GM12874 (cell line): ENCODE results near the gene CRADD.

Source experiments
- TF ChIP-seq, protein P1 (sequence below): IDR thresholded peaks from 2 replicates; pipeline ENCODE4 v1.5.1; 2011; ENCODE audit warnings: low read depth, mild to moderate bottlenecking, control low read depth, low read length, moderate library complexity; ENCODE audit not compliant: insufficient read depth

The CRADD gene

DNA sequence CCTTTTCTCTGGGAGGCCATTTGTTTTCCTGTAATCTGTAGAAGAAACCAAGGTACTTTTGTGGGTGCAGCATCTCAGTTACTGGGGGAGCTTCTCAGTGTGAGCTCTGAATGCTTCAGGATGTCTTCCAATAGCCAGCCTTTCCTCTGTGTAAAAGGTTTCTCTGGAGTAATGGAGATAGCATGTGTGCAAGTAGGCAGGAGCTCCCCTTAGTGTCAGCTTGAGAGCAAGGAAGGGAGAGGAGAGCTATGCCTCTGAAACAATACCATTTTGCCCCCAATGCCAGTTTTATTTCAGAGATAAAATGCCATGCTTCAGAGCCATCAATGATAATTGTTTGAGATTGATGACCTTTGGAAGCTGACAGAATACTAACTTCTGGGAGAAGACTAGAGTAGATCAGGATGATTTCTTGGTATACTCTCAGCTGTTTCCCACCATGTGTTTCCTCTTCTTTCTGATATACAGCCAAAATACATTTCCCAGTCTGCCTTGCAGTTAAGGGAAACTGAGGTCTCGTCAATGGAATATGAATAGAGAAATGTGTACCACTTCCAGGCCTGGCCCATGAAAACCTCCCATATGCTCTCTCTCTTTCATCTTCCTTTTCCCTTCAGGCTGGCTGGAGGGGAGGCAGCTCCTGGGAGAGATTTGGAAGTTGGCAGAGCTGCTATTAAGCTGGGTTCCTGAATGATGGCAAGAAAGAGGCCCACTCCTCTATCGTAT, 125.7 kb downstream of the CRADD start:
- TF ChIP-seq, protein P1, sequence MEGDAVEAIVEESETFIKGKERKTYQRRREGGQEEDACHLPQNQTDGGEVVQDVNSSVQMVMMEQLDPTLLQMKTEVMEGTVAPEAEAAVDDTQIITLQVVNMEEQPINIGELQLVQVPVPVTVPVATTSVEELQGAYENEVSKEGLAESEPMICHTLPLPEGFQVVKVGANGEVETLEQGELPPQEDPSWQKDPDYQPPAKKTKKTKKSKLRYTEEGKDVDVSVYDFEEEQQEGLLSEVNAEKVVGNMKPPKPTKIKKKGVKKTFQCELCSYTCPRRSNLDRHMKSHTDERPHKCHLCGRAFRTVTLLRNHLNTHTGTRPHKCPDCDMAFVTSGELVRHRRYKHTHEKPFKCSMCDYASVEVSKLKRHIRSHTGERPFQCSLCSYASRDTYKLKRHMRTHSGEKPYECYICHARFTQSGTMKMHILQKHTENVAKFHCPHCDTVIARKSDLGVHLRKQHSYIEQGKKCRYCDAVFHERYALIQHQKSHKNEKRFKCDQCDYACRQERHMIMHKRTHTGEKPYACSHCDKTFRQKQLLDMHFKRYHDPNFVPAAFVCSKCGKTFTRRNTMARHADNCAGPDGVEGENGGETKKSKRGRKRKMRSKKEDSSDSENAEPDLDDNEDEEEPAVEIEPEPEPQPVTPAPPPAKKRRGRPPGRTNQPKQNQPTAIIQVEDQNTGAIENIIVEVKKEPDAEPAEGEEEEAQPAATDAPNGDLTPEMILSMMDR = no peak

- TF ChIP-seq, protein P1 = no peak
These were observed 126.2 kb downstream of the CRADD start for GRCh38 chr12:93803424-93803807.

DNA sequence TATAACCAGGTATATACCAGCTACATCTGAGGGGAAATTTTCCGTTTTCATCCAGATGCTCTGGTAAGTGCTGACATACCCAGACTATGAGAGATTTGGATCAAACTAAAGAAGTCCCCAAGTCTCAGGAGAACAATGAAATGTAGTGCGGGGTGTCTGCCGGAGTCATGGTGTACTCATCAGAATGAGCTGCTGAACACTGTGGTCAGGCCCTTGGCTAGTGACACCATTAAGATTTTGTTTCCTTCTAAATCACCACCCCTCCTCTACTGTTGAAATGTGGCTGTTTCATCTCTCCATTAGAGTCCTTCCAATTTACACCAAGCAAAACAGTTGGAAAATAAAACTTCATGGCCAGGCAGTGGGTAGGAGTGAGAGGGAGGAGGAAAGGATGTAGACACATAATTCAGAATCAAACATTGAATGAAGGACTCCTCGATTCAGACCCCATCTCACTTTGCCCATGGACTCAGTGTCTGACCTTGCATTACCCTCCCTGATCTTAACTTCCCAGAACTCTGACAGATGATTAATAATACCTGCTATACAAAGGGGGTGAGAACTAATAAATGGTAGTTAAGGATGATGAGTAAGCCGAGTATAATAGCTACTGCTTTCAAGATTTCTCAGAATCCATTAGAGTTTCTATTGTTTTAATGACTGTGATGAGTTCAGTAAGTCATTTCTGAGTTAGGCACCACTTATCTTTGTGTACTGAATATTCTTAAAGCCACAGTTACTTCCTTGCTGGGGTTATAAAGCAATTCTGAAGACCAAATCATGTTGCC, 127.4 kb downstream of the CRADD start:
- TF ChIP-seq, protein P1 = no peak

GRCh38 chr12:93805736-93806141, 128.6 kb downstream of the CRADD start:
- TF ChIP-seq, protein P1 = no peak

DNA sequence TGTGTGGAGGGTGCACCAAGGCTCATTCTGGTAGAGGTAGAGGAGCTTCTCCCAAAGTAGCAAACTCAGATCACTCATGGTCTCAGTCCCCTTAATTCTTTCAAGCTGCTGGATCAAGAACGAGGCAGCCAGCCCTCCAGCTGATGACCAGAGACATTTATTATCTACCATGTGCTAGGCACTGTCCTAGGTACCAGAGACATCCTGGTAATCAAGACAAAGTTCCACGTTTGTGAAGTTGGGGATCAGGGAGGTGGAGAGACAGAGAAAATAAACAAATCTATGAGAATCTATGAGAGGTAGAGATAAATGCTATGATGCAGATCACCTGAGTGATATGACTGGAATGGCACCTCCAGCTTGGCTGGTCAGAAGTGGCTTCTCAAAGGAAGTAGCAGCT, 130.2 kb downstream of the CRADD start:
- TF ChIP-seq, protein P1 = no peak

DNA sequence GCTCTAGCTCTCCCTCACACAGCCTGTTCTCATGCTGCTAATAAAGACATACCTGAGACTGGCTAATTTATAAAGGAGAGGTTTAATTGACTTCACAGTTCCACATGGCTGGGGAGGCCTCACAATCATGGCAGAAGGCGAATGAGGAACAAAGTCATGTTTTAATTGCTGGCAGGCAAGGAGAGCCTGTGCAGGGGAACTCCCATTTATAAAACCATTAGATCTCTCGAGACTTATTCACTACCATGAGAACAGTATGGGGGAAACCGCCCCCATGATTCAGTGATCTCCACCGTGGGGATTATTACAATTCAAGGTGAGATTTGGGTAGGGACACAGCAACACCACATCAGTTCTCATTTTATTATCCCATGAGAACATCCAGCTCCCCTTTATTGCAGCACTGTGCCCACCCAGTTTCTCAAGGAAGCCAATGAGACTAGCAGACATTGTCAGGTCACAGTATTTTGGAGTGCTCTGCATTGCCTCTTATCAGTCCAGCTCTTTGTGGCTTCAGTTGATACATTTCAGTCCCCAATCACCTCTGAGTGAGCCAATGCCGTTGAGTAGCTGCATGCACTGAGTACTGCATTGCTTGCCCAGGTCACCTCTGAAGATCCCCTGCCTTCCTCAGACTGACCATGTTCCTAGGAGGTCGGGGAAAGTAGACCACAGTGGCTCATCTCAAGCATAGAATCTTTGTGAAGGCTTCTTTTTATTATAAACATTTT, 131.2 kb downstream of the CRADD start:
- TF ChIP-seq, protein P1 = no peak

GRCh38 chr12:93812626-93813025, 135.5 kb downstream of the CRADD start:
- TF ChIP-seq, protein P1 = no peak
